Stromal cell of bone marrow (primary cell): ENCODE measurements around the gene BIRC2.
A peak's percentile ranks its signal among the peaks of the same experiment; 100 is the strongest.
"Not testable (repeated sequence)": the region's sequence is repeated elsewhere in the genome, so short reads cannot be mapped to it uniquely, and the experiment has no call there.

ENCODE experiments used
- DNase-seq: peaks from one replicate; pipeline ENCODE4 v3.0.0-alpha.2; 2012; ENCODE audit warnings: low read depth

The BIRC2 gene

GRCh38 chr11:102323542-102324251 is 23.3 kb upstream of the BIRC2 start:
- peak; percentile 73 for DNase-seq

- DNase-seq, result no peak
Observed at GRCh38 chr11:102325088-102325487, 21.9 kb upstream of the BIRC2 start.

DNA sequence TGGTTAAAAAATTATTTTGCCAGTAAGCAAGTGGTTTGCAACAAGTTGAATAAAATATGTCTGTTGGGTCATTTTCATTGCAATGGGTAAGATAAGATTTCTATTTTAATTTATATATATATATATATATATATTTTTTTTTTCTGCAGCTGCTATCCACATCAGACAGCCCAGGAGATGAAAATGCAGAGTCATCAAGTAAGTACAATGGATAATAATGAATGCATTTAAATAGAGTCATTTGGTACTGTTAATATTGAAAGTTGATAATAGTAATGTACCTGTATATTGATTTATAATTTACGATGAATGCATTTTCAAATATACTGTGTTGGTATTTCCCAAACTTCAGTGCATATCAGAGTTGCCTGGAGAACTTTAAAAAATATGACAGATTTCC is 18.3 kb upstream of the BIRC2 start:
- no peak for DNase-seq

DNA sequence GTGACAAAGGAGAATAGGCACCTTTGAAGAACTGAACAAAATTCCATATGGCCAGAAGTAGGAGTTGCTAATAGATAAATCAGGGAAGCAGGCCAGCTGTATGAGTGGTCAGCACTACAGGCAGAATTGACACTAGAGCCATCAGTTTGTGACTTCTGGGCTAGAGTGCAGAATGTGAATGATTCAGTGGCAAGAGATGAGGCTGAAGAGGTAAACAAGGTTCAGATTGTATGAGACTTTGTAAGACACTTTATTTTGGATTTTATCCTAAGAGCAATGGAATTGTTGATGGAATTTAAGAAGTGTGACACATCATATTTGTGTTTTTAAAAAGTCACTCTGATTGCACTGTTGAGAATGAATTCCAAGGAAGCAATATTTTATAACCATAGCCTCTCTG is 16.8 kb upstream of the BIRC2 start:
- no peak for DNase-seq

DNA sequence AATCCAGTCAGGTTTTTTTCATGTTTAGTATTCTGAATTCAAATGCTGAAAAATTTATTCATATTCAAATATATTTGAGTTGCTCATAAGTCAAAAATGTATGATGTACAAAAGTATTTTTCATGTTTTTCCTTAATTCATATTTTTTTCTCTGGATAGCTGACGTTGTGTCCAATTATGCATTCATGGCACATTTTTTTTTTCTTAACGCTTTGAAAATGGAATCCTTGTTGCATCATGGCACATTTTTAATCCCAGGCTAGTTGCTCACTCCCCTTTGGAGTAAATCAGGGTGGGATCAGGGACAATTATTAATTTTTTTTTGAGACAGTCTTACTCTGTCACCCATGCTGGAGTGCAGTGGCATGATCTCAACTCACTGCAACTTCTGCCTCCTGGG is 15.7 kb upstream of the BIRC2 start:
- DNase-seq, result no peak

GRCh38 chr11:102332611-102332994 is 14.4 kb upstream of the BIRC2 start:
- DNase-seq, result no peak

DNA sequence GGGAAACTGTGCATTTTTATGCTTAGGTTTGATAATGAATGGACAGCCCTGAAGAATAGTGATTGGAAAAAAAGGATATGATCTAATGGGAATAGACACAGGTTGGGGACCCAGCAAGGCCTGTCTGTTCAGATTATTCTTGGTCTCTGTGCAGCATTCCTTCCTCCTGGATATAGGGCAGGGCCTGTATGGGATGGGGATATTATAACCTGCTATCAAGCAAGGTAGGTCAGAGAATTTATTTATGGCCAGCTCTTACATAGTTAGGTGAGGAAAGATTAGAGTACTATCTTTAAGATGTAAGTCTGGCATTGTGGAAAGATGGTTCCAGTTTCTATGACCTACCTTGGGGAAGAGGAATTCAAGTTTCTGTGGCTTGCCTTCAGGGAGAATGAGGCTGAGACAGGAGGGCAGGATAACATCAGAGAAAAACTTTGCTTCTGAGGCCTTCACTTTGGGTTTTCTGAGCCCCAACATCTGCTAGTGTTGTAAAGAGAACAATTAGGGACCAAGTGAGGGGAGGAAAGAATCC is 8.5 kb upstream of the BIRC2 start:
- DNase-seq, result no peak

- DNase-seq, result not testable (repeated sequence)
Observed at GRCh38 chr11:102341311-102341710, 5.7 kb upstream of the BIRC2 start.

DNA sequence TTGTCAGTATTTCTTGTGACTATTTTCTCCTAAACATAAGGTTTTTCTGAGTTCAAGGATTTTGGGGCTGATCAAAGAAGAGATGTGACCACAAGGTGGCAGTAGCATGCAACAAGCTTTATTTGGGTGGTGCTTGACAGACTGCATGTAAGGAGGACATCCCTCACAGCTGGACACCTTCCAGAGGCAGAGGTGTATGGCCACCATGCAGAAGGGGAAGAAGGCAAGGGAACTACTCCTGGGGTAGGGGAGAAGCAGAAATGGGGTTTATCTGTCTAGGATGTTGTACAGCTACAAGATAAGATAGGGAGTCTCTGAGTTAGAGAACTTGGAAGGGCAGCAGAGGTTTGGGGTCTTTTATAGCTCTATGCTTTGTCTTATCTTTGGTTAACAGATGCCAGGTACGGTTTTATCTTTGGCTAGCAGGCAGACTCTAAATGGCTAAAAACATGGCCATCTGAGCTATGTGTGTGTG is 5.1 kb upstream of the BIRC2 start:
- DNase-seq, result peak; percentile 68

DNA sequence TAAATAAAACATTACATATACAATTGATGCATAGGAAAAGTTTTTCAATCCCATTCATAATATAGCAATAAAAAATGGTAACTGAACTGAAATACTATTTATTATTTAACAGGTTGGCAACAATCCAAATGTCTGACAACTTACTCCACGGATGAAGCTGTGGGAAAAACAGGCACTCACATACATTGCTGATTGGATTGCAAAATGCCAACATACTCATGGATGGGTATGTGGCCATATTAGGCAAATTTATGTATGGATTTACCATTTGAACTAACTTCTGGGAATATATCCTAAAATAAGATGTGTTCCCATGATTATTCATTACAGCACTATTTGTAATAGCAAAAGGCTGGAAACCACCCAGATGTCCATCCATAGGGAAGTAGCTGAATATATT is 3.2 kb upstream of the BIRC2 start:
- no peak for DNase-seq

GRCh38 chr11:102345904-102346303 is 1.1 kb upstream of the BIRC2 start:
- no peak for DNase-seq

DNA sequence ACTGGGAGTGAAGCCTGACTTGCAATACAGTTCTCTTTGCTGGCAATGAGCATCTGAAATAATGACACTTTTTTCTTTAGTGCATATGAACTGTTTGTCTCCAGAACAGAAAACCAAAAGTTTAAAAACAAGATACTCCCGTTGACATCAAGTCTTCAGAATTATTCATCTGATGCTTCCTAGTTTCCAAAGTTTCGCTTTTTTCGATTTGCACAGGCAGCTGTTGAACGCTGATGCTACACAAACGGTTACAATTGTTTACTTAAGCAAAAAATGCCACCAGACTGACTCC is 612 bp upstream of the BIRC2 start:
- no peak for DNase-seq

DNA sequence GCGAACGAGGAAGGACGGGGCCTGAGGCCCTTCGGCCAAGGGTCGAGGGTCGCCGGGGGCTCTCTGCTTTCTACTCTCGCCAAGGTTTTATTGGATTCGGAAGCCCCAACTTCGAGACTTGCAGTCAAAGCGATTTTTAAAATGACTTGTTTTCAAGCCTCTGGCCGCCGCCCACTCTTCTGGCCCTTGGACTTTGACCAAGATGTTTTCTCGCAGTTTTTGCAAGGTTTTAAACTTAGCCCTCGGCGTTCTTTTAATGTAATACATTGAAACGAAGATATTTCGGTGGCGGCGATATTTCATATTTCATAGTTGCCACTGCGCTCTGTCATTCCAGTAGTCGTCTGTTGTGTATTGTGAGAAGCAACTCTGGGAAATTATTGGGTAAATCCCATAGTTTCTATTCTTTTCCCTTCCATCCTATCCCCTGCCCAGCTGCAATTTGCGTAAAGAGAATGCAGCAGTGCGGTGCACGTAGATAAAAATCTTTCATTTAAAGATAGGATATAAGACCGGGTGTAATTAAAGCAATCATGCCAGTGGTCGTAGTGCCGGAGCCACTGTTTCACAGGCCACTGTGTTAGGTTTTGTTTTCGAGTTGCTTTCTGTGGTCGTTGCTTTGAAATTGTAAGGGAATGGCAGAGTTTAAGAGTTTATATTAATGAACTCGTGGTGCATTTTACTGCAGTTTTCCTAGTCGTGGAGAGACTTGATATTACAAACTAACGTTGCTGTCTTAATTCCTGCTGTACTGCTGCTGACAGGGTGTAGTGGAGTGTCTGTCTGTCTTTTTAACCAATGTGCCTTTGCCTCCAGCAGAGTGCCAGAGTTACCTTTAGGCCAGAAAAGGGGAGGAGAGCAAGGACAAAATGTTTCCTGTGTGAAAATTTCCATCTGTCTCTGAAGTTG is 702 bp downstream of the BIRC2 start:
- DNase-seq, result no peak

DNA sequence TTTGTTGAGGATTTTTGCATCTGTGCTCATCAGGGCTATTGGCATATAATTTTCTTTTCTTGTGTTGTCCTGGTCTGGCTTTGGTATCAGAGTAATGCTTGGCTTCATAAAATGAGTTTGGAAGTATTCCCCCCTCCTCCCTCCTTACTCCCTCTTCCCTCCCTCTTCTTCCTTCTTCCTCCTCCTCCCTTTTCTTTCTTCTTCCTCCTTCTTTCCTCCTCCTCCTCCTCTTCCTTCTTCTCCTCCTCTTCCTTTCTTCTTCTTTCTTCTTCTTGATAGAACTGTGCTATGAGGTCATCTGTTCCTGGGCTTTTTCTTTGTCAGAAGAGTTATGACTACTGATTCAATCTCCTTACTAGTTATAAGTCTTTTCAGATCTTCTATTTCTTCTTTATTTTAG is 10.1 kb downstream of the BIRC2 start:
- no peak for DNase-seq

- no peak for DNase-seq
Observed at GRCh38 chr11:102359372-102359771, 12.4 kb downstream of the BIRC2 start.

DNA sequence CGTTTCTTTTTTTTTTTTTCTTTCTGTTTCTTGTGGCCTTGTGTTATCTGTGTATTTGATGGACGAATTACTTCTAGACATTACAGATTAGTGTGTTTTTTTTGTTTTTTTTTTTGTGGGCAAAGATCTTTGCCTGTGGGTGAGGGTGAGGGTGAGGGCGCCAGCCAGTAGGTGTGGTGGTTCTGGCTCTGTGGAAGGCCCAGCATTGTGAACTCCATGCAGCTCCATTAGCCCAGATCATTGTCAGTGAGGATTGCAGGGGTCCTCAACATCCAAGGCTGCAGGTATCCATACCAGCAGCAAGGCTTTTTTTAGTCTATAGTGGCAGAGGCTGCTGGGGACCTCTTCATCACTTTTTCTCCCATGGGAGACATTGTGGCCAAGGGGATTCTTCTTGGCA is 13.7 kb downstream of the BIRC2 start:
- DNase-seq, result no peak

- DNase-seq, result no peak
Observed at GRCh38 chr11:102361086-102362031, 14.3 kb downstream of the BIRC2 start.

DNA sequence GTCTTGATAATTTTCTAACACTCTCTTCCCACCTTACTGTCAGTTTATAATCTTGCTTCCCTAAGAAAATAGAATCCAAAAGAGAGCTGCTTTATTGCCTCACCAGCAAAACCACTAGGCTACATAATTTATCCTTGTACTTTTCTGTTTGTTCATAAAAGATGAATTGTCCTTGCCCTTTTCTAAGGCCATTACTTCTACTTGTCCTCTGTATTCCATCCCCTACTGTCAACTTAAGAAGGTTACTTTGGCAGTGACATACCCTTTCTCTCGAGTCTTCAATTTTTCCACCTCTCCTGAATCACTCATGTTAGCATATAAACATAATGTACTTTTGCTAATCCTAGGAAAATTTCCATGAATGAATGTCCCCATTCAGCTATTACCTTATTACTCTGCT is 18.0 kb downstream of the BIRC2 start:
- no peak for DNase-seq

DNA sequence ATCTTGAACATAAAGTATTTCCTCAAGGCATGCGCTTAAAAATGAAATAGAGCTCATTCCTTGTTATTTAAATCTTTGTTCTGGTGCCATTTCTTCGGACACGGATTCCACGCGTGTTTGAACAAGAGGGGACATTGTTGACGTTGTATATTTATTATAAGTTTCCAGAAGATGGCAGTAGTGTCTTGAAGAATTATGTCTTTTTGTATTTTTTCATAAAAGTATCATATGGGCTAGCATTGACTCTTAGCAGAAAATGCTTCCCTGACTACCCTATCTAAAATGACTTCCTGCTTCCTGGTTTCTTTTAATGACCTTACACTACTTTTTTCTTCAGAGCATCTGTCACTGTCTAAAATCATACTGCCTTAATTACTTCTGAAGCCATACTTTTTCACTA is 20.4 kb downstream of the BIRC2 start:
- DNase-seq, result no peak

DNA sequence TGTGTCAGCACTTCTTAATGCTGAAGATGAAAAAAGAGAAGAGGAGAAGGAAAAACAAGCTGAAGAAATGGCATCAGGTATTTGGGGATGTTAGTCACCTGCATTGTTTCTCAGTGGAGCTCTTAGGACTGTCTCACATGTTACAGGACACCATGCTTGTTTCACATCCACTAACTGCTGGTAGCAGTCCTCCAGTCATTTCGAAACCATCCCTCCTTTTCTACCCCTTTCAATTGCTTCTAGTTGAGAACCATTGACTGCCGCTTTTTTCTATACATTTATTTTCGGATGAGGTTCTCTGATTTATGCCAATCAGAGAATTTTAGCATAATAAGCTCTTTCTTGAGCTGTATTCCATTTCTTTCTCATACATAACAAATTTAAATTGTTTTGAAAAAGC is 21.5 kb downstream of the BIRC2 start:
- no peak for DNase-seq

- not testable (repeated sequence) for DNase-seq
Observed at GRCh38 chr11:102374633-102375424, 27.8 kb downstream of the BIRC2 start.
